GM21360 (cell line): Measurements from ENCODE around the gene PRAMEF13.
"Not testable (repeated sequence)": the region's sequence is repeated elsewhere in the genome, so short reads cannot be mapped to it uniquely, and the experiment has no call there.

Experiments
- ATAC-seq: cut with Tn5 transposase; IDR thresholded peaks from one replicate; pipeline ENCODE4 v1.9.1; 2021; ENCODE audit warnings: mild to moderate bottlenecking, moderate library complexity; ENCODE audit not compliant: unreplicated experiment

PRAMEF13 gene, protein sequence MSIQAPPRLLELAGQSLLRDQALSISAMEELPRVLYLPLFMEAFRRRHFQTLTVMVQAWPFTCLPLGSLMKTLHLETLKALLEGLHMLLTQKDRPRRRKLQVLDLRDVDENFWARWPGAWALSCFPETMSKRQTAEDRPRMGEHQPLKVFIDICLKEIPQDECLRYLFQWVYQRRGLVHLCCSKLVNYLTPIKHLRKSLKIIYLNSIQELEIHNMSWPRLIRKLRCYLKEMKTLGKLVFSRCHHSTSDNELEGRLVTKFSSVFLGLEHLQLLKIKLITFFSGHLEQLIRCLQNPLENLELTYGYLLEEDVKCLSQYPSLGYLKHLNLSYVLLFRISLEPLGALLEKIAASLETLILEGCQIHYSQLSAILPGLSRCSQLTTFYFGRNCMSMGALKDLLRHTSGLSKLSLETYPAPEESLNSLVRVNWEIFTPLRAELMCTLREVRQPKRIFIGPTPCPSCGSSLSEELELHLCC

DNA sequence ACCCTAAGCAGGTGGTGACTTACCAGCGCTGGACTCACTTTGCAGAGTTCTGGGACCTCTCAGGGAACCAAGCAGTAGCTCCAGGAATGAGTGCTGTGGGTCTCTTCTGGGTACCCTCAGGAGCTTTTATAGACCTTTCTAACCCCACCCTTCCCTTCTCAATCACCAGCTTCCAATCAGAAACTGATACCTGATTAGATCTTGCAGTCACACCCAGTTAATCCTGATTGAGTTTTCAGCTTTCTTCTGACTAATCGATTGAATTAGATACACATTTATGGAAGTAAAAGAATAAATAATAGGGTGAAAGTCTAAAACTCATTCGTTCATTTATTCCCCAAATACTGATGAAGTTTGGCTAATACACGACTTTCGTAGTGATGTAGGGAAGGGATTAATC is at the start of gene PRAMEF13:
TSS of gene PRAMEF13 (minus strand) at position 101 of the 400 bp plus-strand sequence. CDS start 1,820 bp downstream, outside the sequence.
- not testable (repeated sequence) for ATAC-seq

DNA sequence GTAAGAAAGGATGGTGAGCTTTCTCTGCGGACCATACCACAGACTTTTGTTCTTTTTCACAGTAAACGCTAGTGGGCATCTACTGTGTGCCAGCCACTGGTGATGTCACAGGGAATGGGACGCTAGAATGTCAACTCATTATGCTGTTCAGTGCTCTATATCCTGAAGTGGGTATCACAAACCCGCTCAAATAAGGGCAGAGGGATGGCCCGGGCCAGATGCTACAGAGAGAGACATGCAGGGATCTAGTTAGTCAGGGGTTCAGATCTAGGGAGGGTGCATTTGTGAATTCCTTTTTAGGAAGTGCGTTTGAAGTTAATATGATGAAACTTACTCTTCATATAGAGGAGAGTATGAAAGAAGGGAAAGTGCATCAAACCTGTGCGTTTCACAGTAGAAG is 45.9 kb upstream of the PRAMEF13 start:
- not testable (repeated sequence) for ATAC-seq

DNA sequence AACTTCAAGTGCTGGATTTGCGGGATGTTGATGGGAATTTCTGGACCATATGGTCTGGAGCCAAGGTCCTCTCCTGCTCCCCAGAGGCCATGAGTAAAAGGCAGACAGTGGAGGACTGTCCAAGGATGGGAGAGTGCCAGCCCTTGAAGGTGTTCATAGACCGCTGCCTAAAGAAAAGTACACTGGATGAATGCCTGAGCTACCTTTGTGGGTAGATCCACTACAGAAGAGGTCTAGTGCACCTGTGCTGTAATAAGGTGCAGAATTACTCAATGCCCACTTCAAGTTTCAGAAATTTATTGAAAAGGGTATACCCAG is 45.3 kb upstream of the PRAMEF13 start:
- not testable (repeated sequence) for ATAC-seq

DNA sequence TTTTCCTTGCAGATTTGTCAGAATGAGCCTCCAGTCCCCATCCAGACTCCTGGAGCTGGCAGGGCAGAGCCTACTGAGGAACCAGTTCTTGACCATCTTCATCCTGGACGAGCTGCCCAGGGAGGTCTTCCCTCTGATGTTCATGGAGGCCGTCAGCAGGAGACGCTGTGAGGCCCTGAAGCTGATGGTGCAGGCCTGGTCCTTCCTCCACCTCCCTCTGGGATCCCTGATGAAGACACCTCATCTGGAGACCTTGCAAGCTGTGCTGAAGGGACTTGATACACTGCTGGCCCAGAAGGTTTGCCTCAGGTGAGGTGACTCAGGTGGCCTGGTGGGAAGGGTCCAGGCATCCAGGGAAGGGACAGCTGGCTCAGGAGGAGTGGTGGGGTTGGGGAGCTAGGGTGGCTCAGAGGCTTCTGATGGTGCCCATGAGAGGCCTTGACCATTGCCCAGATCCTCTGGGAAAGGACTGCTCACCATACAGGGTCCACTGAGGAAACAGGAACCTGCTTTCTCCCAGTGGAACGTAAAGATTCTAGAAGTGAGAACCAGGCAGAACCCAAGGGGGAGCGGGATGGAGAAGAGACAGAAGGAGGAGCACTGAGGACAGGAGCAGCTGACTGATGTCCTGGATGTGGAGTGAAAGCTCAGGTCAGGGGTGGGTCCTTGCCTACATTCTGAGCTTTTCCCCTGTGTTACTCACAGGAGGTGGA is 44.8 kb upstream of the PRAMEF13 start:
- ATAC-seq: not testable (repeated sequence)

DNA sequence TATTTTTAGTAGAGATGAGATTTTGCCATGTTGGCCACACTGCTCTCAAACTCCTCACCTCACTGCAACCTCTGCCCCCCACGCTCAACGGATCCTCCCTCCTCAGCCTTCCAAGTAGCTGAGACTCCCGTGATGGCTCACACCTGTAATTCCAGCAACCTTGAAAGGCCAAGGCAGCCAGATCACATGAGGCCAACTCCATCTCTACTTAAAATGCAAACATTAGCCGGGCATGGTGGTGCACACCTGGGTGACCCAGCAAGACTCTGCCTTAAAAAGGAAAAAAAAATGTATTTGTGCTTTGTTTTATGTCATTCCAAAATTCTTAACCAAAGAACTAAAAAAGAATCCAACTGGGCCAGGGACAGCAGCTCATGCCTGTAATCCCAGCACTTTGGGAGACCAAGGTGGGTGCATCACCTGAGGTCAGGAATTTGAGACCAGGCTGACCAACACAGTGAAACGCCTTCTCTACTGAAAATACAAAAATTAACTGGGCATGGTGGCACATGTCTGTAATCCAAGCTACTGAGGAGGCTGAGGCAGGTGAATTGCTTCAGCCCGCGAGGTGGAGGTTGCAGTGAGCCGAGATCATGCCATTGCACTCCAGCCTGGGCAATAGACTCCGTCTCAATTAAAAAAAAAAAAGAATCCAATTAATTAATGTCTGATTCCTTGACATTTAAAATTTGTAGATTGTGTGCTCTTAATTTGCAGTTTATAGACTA is 42.5 kb upstream of the PRAMEF13 start:
- not testable (repeated sequence) for ATAC-seq

DNA sequence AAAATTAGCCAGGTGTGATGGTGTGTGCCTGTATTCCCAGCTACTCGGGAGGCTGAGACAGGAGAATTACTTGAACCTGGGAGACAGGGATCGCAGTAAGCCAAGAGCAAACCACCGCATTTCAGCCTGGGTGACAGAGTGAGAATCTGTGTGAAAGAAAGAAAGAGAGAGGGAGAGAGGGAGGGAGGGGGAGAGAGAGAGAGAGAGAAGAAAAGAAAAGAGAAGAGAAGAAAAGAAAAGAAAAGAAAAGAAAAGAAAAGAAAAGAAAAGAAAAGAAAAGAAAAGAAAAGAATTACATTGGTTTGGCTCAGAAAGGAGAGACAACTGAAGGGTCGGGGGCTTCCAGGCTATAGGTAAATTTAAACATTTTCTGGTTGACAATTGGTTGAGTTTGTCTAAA is 38.4 kb upstream of the PRAMEF13 start:
- ATAC-seq: not testable (repeated sequence)

GRCh38 chr1:13237572-13237971 is 36.4 kb upstream of the PRAMEF13 start:
- ATAC-seq: not testable (repeated sequence)

DNA sequence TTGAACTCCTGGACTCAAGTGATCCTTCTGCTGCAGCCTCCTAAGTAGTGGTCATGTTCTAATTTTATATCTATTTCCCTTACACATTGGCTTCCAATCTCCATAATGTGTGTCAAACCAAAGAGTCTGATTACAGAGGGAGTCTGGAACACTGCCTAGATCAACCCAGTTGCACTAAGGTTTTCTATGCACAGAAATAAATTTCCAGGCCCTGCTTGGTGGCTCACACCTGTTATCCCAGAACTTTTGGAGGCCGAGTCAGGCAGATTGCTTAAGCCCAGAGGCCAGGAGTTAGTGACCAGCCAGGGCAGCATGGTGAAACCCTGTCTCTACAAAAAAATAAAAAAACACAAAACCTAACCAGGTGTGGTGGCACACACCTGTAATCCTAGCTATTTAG is 32.8 kb upstream of the PRAMEF13 start:
- not testable (repeated sequence) for ATAC-seq

DNA sequence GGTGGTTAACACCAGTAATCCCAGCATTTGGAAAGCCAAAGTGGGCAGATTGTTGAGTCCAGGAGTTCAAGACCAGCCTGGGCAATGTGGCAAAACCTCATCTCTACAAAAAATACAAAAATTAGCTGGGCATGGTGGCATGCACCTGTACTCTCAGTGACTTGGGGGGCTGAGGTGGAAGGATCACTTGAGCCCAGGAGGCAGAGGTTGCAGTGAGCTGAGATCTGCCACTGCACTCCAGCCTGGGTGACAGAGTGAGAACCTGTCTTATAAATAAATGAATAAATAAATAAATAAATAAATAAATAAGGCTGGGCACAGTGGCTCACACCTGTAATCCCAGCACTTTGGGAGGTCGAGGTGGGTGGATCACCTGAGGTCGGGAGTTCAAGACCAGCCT is 30.8 kb upstream of the PRAMEF13 start:
- not testable (repeated sequence) for ATAC-seq

DNA sequence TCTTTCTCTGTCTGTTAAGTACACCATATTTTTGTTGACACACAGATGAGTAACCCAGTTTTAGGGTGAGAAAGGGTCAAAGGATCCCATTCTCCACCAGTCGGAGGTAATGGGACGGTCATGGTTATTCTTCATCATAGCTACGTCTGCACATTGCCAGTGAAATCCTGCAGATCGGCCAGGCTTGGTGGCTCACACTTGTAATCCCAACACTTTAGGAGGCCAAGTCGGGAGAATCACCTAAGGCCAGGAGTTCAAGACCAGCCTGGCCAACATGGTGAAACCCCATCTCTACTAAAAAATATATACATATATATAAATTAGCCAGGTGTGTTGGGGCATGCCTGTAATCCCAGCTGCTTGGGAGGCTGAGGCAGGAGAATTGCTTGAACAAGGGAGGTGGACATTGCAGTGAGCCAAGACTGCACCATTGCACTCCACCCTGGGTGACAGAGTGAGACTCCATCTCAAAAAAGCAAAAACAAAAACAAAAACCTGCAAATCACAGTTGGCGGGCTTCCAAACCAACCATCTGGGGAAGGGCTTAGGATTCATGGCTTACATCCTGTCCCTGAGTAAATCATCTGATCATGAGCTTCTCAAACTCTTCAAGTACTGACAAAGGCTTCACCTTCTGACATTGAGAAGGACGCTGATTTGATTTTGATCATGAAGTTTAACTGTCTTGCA is 30.0 kb upstream of the PRAMEF13 start:
- not testable (repeated sequence) for ATAC-seq

DNA sequence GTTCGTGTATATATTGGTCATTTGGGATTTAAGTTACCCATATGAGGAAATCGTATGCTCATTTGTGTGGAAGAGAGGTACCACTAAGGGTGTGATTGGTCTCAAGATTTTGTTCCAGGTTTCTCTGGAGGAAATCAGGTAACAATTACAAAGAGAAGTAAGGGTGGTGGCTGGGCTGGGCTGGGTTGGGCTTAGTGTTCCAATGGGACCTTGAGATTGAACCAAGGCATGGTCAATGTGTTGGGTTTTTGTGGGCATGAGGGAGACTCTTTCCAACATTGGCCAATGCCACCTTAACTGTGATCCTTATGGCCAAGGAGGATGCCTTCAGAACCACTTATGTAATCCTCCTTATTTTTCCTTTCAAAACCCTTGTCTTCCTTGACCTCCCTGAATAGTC is 29.4 kb upstream of the PRAMEF13 start:
- ATAC-seq: not testable (repeated sequence)

- not testable (repeated sequence) for ATAC-seq
Measured at GRCh38 chr1:13230096-13230495, 28.9 kb upstream of the PRAMEF13 start.

- ATAC-seq: no peak
Measured at GRCh38 chr1:13228343-13228781, 27.2 kb upstream of the PRAMEF13 start.

GRCh38 chr1:13227271-13228055 is 26.3 kb upstream of the PRAMEF13 start:
- ATAC-seq: not testable (repeated sequence)

GRCh38 chr1:13225675-13226204 is 24.5 kb upstream of the PRAMEF13 start, which contains the start of gene PRAMEF18:
PRAMEF18 (minus strand) TSS chr1:13226154; CDS start chr1:13226106, 48 bp downstream.
- not testable (repeated sequence) for ATAC-seq

- ATAC-seq: no peak
Measured at GRCh38 chr1:13224480-13225060, 23.4 kb upstream of the PRAMEF13 start.

DNA sequence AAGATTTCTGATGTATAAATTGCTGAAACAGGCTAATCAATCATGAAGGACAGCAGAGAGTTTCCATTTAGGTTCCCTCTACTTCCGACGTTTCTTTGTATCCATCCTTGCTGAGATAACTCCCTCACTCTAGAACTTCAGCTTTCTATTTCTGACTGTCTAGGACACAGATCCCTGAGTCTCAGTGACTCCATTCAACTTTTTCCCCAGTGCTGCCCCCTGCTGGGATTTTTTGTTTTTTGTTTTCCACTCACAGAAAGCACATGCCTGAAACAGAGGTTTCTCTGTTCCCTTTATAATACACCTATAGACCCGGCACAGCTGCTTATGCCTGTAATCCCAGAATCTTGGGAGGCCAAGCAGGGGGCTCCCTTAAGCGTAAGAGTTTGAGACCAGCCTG is 21.6 kb upstream of the PRAMEF13 start:
- ATAC-seq: not testable (repeated sequence)

DNA sequence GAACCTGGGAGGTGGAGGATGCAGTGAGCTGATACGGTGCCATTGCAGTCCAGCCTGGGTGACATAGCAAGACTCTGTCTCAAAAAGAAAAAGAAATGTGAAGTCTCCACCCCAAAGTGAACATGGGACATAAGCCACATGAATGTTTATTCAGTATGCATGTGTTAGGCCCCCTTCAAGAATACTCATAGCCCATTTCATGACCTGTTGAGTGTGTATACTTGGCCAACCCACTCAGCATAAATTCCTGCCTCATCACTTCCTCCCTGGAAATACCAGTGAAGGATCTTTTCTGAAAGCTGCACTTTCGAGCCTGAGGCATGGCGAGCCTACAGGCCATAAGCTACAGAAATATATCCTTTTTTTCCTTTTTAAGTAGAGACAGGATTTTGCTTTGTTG is 18.0 kb upstream of the PRAMEF13 start:
- ATAC-seq: not testable (repeated sequence)

- ATAC-seq: not testable (repeated sequence)
Measured at GRCh38 chr1:13216619-13217018, 15.4 kb upstream of the PRAMEF13 start.
